Measurements from ENCODE around the gene RAB36.

- TF ChIP-seq CTCF (IDR thresholded peaks at IDR 0.05) (no peak), POLR2A (IDR thresholded peaks at IDR 0.05) (no peak), EP300 (IDR thresholded peaks at IDR 0.05) (no peak)
These were observed 34.9 kb upstream of the RAB36 start for GRCh38 chr22:23110190-23110921.

Measured in ovary (tissue), 3 donors.